PFSK-1 (cell line): ENCODE data around the gene BFSP2.

Experiments used
- FOXP2 ChIP-seq: optimal IDR thresholded peaks from 2 replicates; pipeline ENCODE3; 2011; ENCODE audit warnings: borderline replicate concordance, control low read depth, inconsistent platforms; ENCODE audit not compliant: insufficient read depth; ENCODE audit errors: extremely low read length, extremely low read depth
- POLR2AphosphoS5 ChIP-seq: IDR thresholded peaks from 2 replicates; pipeline ENCODE4 v1.6.1; 2012; ENCODE audit warnings: low read depth, mild to moderate bottlenecking, control low read depth, low read length, moderate library complexity
- REST ChIP-seq, 2 experiments: IDR thresholded peaks; 2 replicates each; pipeline versions ENCODE4 v1.6.1 to v1.8.0; 2011 to 2012; ENCODE audit warnings: low read depth in 2 of 2, low read length in 2 of 2, control low read depth in 1 of 2, inconsistent platforms in 1 of 2, mild to moderate bottlenecking in 1 of 2, moderate library complexity in 1 of 2; ENCODE audit not compliant: insufficient read depth in 1 of 2
- SIN3A ChIP-seq: IDR thresholded peaks from 2 replicates; pipeline ENCODE4 v1.6.1; 2012; ENCODE audit warnings: mild to moderate bottlenecking, low read length, moderate library complexity, borderline replicate concordance; ENCODE audit not compliant: insufficient read depth
- TAF1 ChIP-seq: IDR thresholded peaks from 2 replicates; pipeline ENCODE4 v1.6.1; 2012; ENCODE audit warnings: low read length, control low read depth, borderline replicate concordance; ENCODE audit not compliant: insufficient read depth

The BFSP2 gene

GRCh38 chr3:133401374-133402135 lies 1.7 kb downstream of the BFSP2 start:
- no peak for TF ChIP-seq REST (IDR thresholded peaks at IDR 0.05; ENCODE audit: insufficient read depth in 1 of 2, low read depth in 2 of 2, low read length in 2 of 2)
- TF ChIP-seq POLR2AphosphoS5, result no peak
- no peak for TF ChIP-seq SIN3A
- TF ChIP-seq FOXP2, result no peak
- no peak for TF ChIP-seq TAF1

- TF ChIP-seq TAF1 (no peak), POLR2AphosphoS5 (no peak), SIN3A (no peak), FOXP2 (no peak), REST (IDR thresholded peaks at IDR 0.05; ENCODE audit: insufficient read depth in 1 of 2, low read depth in 2 of 2, low read length in 2 of 2) (no peak)
These were observed 5.1 kb downstream of the BFSP2 start for GRCh38 chr3:133404920-133405319.

DNA sequence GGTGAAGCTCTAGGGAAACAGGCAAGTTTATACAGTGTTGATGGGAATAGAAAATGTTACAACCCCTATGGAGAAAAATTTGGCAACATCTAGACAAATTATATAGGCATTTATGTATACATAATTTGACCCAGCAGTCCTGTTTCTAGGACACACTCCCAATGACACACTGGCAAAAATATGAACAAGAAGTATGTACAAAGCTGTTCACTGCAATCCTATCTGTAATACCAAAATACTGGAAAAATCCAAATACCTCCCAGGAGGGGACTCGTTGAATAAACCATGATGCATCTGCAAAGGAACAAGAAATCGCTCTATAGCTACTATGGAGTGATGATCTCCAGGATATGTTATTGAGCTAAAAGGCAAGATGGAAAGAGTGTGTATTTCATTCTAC lies 8.5 kb downstream of the BFSP2 start:
- no peak for TF ChIP-seq POLR2AphosphoS5

GRCh38 chr3:133408961-133409360 lies 9.1 kb downstream of the BFSP2 start:
- TF ChIP-seq POLR2AphosphoS5 (no peak), TAF1 (no peak), FOXP2 (no peak), SIN3A (no peak)

DNA sequence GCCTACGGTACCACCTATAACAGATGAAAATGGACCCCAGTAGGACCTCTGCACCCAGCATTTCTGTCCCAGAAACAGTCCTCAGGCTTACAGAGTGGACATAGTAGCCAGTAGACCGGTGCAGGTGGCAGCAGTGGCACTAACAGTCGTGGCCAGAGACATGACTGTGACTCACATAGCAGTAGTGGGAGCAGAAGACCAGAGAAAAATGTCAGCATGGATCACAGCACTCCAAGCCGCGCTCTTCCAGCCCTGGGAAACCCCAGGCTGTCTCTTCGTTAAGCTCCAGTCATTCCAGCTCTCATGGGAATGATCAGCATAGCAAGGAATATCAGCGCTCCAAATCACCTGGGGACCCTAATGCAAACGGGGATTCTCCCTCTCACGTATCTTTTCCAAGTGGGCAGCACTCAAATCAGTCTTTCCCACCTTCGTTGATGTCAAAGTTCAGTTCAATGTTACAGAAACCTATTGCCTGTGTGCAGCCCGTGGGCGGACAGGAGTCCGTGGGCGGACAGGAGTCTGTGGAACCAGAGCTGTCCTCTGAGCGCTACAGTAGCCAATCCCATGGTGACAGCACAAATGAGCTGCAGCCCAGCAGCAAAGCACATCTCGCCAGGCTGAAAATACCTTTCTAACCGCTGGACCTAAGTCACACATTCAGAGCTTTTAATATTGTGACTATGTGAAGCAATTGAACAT lies 10.5 kb downstream of the BFSP2 start:
- TF ChIP-seq POLR2AphosphoS5 (no peak), REST (IDR thresholded peaks at IDR 0.05; ENCODE audit: insufficient read depth in 1 of 2, low read depth in 2 of 2, low read length in 2 of 2) (no peak), TAF1 (no peak), SIN3A (no peak), FOXP2 (no peak)
